Tibial nerve (tissue), 4 donors: ENCODE results near the gene RPL18.

Source experiments
- CTCF ChIP-seq, 5 experiments: fragments of 200-600 bp in 3 of 5; fragments of 450-650 bp in 2 of 5; sonication (generic) in 3 of 5; IDR thresholded peaks; one replicate each; pipeline ENCODE4 v1.5.1; 2016 to 2019; ENCODE audit warnings: antibody characterized with exemption in 5 of 5, mild to moderate bottlenecking in 3 of 5, moderate library complexity in 2 of 5
- EP300 ChIP-seq, 2 donors: sonication (generic); formaldehyde crosslinking; IDR thresholded peaks; one replicate each; pipeline ENCODE4 v1.6.1; 2017; ENCODE audit warnings: antibody characterized with exemption in 2 of 2, mild to moderate bottlenecking in 1 of 2
- POLR2A ChIP-seq, 2 donors: fragments of 450-650 bp; IDR thresholded peaks; one replicate each; pipeline ENCODE4 v1.6.1; 2017; ENCODE audit warnings: antibody characterized with exemption in 2 of 2, mild to moderate bottlenecking in 2 of 2, moderate library complexity in 2 of 2

GRCh38 chr19:48614436-48615230 is 4.3 kb downstream of the RPL18 start, which contains the start of gene FAM83E:
- no peak for TF ChIP-seq CTCF (IDR thresholded peaks at IDR 0.05)
- no peak for TF ChIP-seq EP300 (IDR thresholded peaks at IDR 0.05)
- TF ChIP-seq POLR2A (IDR thresholded peaks at IDR 0.05) = no peak
